Measurements from ENCODE around the gene SERPINB1. TPM values are rescaled to one million over a fixed set of nuclear protein-coding genes. Genes with fewer than 3 reads are reported as not detected.

SERPINB1 gene
- total RNA-seq, 2 donors from 2014 or later: 26.6 to 27.3 TPM

DNA sequence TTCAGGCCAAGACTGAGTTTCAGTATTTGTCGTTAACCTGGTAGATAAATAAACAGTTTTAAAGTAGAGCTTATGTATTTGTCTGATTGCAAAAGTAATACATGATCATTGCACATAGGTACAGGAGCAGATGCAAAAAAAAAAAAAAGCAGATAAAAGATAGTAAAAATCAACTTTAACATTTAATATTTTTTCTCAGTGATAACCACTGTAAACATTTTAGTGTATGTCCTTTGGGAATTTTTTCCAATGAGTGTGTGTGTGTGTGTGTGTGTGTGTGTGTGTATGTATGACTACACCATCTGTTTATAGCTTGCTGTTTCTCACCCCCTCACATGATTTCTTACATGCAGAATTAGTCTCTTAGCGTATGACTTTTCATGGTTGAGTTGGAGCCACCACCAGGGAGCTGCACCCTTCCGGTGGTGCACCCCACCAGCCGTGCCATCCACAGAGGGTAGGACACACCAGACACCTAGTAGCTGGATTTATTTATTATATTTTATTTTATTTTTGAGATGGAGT, 50.2 kb downstream of the SERPINB1 start:
- Histone ChIP-seq H3K4me1 (peaks cover 0 to 38% of the 10 kb centered on the region in 2 donors), H3K4me3 (no peak overlapping the region), H3K27me3 (no peaks in the 10 kb centered on the region), H3K9me3 (no peaks in the 10 kb centered on the region), H3K27ac (peak overlapping the region in 1 of 2 donors; percentile 38), H3K36me3 (peaks cover 4% of the 10 kb centered on the region)
- no peak for DNase-seq (ENCODE audit: low spot score)
- TF ChIP-seq, protein P1, sequence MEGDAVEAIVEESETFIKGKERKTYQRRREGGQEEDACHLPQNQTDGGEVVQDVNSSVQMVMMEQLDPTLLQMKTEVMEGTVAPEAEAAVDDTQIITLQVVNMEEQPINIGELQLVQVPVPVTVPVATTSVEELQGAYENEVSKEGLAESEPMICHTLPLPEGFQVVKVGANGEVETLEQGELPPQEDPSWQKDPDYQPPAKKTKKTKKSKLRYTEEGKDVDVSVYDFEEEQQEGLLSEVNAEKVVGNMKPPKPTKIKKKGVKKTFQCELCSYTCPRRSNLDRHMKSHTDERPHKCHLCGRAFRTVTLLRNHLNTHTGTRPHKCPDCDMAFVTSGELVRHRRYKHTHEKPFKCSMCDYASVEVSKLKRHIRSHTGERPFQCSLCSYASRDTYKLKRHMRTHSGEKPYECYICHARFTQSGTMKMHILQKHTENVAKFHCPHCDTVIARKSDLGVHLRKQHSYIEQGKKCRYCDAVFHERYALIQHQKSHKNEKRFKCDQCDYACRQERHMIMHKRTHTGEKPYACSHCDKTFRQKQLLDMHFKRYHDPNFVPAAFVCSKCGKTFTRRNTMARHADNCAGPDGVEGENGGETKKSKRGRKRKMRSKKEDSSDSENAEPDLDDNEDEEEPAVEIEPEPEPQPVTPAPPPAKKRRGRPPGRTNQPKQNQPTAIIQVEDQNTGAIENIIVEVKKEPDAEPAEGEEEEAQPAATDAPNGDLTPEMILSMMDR (IDR thresholded peaks at IDR 0.05): no peak

- H3K9me3 ChIP-seq: no peaks in the 10 kb centered on the region
- peak overlapping the region; percentile 47 to 65 for H3K27ac ChIP-seq
- TF ChIP-seq, protein P1 (IDR thresholded peaks at IDR 0.05): peak; percentile 57 to 83
- no peak overlapping the region for H3K4me3 ChIP-seq
- no peaks in the 10 kb centered on the region for H3K27me3 ChIP-seq
- H3K4me1 ChIP-seq: peaks cover 0 to 38% of the 10 kb centered on the region in 2 donors
- peaks cover 4% of the 10 kb centered on the region for H3K36me3 ChIP-seq
- DNase-seq (ENCODE audit: low spot score): peak; percentile 85
Measured at GRCh38 chr6:2790588-2791449, 50.8 kb downstream of the SERPINB1 start.

DNA sequence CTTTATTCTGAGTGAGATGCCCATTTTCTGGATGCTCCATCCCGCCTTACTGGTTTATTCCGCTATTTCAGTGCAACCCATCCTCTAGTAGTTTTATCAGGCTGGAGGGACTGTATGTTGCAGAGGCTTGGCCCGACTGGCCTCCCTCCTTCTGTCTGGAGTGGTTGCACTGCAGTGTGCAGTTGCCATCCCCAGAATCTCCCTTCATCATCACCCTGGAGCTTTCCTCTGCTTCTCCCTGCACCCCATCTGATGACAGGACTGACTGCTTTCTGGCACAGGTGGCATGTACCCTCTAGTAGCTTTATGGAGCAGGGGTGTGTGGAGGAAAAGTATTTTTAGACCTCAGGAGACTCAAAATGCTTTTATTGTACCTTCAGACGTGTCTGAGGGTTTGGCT, 55.4 kb downstream of the SERPINB1 start:
- Histone ChIP-seq H3K4me1 (peaks cover 0 to 11% of the 10 kb centered on the region in 2 donors), H3K36me3 (peaks cover 8% of the 10 kb centered on the region), H3K27me3 (no peaks in the 10 kb centered on the region), H3K27ac (no peak overlapping the region), H3K9me3 (no peaks in the 10 kb centered on the region), H3K4me3 (no peak overlapping the region)
- TF ChIP-seq, protein P1 (IDR thresholded peaks at IDR 0.05): no peak
- DNase-seq (ENCODE audit: low spot score): no peak

GRCh38 chr6:2784930-2785329, 56.7 kb downstream of the SERPINB1 start:
- no peak for DNase-seq (ENCODE audit: low spot score)
- TF ChIP-seq, protein P1 (IDR thresholded peaks at IDR 0.05): no peak
- peaks cover 11% of the 10 kb centered on the region for H3K36me3 ChIP-seq
- no peak overlapping the region for H3K27ac ChIP-seq
- H3K9me3 ChIP-seq: no peaks in the 10 kb centered on the region
- no peak overlapping the region for H3K4me3 ChIP-seq
- H3K4me1 ChIP-seq: no peaks in the 10 kb centered on the region
- H3K27me3 ChIP-seq: no peaks in the 10 kb centered on the region

DNA sequence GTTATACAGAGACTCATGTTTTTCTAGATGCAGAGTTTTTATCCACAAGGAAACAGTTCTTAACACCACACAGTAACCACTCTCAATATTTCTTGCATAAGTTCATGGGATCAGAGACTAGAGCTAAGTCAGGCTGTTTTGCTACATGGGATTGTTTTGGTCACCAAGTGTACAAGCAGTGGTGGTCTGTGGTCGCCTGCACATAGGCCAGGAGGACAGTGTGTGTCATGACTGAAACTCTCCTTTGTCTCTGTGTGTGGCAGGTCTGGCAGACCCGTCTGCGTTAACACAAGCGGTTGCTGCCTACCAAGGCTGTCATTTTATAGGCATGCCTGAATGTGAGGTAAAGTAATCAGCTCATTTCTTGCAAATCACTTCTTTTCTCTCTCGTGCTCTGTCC, 57.6 kb downstream of the SERPINB1 start:
- H3K27ac ChIP-seq: no peak overlapping the region
- H3K4me1 ChIP-seq: no peaks in the 10 kb centered on the region
- TF ChIP-seq, protein P1 (IDR thresholded peaks at IDR 0.05): no peak
- DNase-seq (ENCODE audit: low spot score): no peak
- H3K27me3 ChIP-seq: no peaks in the 10 kb centered on the region
- H3K9me3 ChIP-seq: no peaks in the 10 kb centered on the region
- H3K4me3 ChIP-seq: no peak overlapping the region
- peaks cover 17% of the 10 kb centered on the region for H3K36me3 ChIP-seq
